SK-N-SH (cell line): ENCODE results near the gene TCEAL9. TPM values are rescaled to one million over a fixed set of nuclear protein-coding genes. Genes with fewer than 3 reads are reported as not detected.
A peak's percentile ranks its signal among the peaks of the same experiment; 100 is the strongest.

Experiments
- CTCF ChIA-PET: fragments of 300-600, 350-600 bp; formaldehyde crosslinking; extraction: SDS; loops from one replicate; lab custom pipeline; 2021; lab: Yijun Ruan, JAX
- POLR2A ChIA-PET: fragments of 350-600 bp; sonication (Branson Sonifier 250); formaldehyde crosslinking; extraction: SDS; loops from one replicate; lab custom pipeline; 2020; ENCODE audit warnings: antibody characterized with exemption, inconsistent platforms; lab: Yijun Ruan, JAX
- DNase-seq: peaks from one replicate; pipeline ENCODE4 v3.0.0; 2012
- H2AFZ ChIP-seq: fragments of 200-600 bp; sonication (generic); 2 replicates; pipeline ENCODE4 v1.8.1; 2016; ENCODE audit warnings: antibody characterized with exemption, mild to moderate bottlenecking, low read depth
- H3F3A ChIP-seq: fragments of 200-600 bp; sonication (generic); replicated peaks from 2 replicates; pipeline ENCODE3; 2016; ENCODE audit warnings: antibody characterized with exemption, mild to moderate bottlenecking; ENCODE audit not compliant: insufficient read depth
- H3K27ac ChIP-seq, 2 experiments: fragments of 200-500 bp in 1 of 2; fragments of 200-600 bp in 1 of 2; sonication (Bioruptor generic) in 1 of 2; sonication (generic), shearing (Covaris generic) in 1 of 2; 2 replicates each; pipeline versions ENCODE4 v1.5.1 to v1.6.1; 2014 to 2016; ENCODE audit warnings: low read depth in 2 of 2, inconsistent platforms in 1 of 2, low read length in 1 of 2, mild to moderate bottlenecking in 1 of 2, mixed read lengths in 1 of 2
- H3K27me3 ChIP-seq: fragments of 200-600 bp; sonication (generic), shearing (Covaris generic); 2 replicates; pipeline ENCODE4 v1.6.1; 2016; ENCODE audit warnings: mixed run types; ENCODE audit not compliant: insufficient read depth
- H3K36me3 ChIP-seq, 2 experiments: fragments of 200-500 bp in 1 of 2; fragments of 200-600 bp in 1 of 2; sonication (Bioruptor generic) in 1 of 2; sonication (generic) in 1 of 2; replicated peaks in 1 of 2; 2 replicates each; pipeline versions ENCODE3 to v1.5.1; 2014 to 2016; ENCODE audit warnings: low read length in 1 of 2, mild to moderate bottlenecking in 1 of 2; ENCODE audit not compliant: insufficient read depth in 2 of 2, control insufficient read depth in 1 of 2
- H3K4me1 ChIP-seq, 2 experiments: fragments of 200-500 bp in 1 of 2; fragments of 200-600 bp in 1 of 2; sonication (Bioruptor generic) in 1 of 2; sonication (generic), shearing (Covaris generic) in 1 of 2; 2 replicates each; pipeline versions ENCODE4 v1.5.1 to v1.6.1; 2014 to 2016; ENCODE audit warnings: low read depth in 1 of 2, low read length in 1 of 2, mixed run types in 1 of 2; ENCODE audit not compliant: insufficient read depth in 2 of 2, control insufficient read depth in 1 of 2
- H3K4me2 ChIP-seq: fragments of 200-600 bp; sonication (generic), shearing (Covaris generic); 2 replicates; pipeline ENCODE4 v1.6.1; 2017; ENCODE audit warnings: mixed run types
- H3K4me3 ChIP-seq, 2 experiments: fragments of 200-500 bp in 1 of 2; fragments of 200-600 bp in 1 of 2; sonication (Bioruptor generic) in 1 of 2; sonication (generic), shearing (Covaris generic) in 1 of 2; 2 replicates each; pipeline versions ENCODE4 v1.5.1 to v1.8.1; 2014 to 2016; ENCODE audit warnings: low read depth in 2 of 2, inconsistent platforms in 1 of 2, low read length in 1 of 2, mild to moderate bottlenecking in 1 of 2, mixed read lengths in 1 of 2, moderate library complexity in 1 of 2
- H3K79me2 ChIP-seq: fragments of 200-600 bp; sonication (generic); 2 replicates; pipeline ENCODE4 v1.8.1; 2017; ENCODE audit warnings: mild to moderate bottlenecking; ENCODE audit not compliant: insufficient read depth
- H3K9ac ChIP-seq: fragments of 200-600 bp; sonication (generic); 2 replicates; pipeline ENCODE4 v1.6.1; 2017; ENCODE audit warnings: mixed run types
- H3K9me2 ChIP-seq: fragments of 200-600 bp; sonication (generic); 2 replicates; pipeline ENCODE4 v1.6.1; 2017; ENCODE audit warnings: mixed run types
- H3K9me3 ChIP-seq: fragments of 200-600 bp; sonication (generic); 2 replicates; pipeline ENCODE4 v1.6.1; 2017; ENCODE audit warnings: mixed run types, mild to moderate bottlenecking, moderate library complexity
- H4K20me1 ChIP-seq: fragments of 200-600 bp; sonication (generic); 2 replicates; pipeline ENCODE4 v1.6.1; 2017; ENCODE audit warnings: mild to moderate bottlenecking, mixed run types; ENCODE audit not compliant: insufficient read depth
- CHD2 ChIP-seq: fragments of 150-350 bp; IDR thresholded peaks from 2 replicates; pipeline ENCODE4 v1.6.1; 2018; ENCODE audit warnings: low read length; ENCODE audit not compliant: partially characterized antibody
- CTCF ChIP-seq: fragments of 200-600 bp; sonication (generic); IDR thresholded peaks from 2 replicates; pipeline ENCODE4 v1.6.1; 2017; ENCODE audit warnings: antibody characterized with exemption, mild to moderate bottlenecking, moderate library complexity
- ELF1 ChIP-seq: IDR thresholded peaks from 2 replicates; pipeline ENCODE4 v1.4.0; 2012
- FOXM1 ChIP-seq: IDR thresholded peaks from 2 replicates; pipeline ENCODE4 v1.4.0; 2012; ENCODE audit warnings: low read depth, mild to moderate bottlenecking
- GABPA ChIP-seq: IDR thresholded peaks from 2 replicates; pipeline ENCODE4 v1.4.0; 2012; ENCODE audit warnings: low read depth, mild to moderate bottlenecking
- MAX ChIP-seq: IDR thresholded peaks from 2 replicates; pipeline ENCODE4 v1.4.0; 2012; ENCODE audit warnings: low read depth
- MEF2A ChIP-seq: IDR thresholded peaks from 2 replicates; pipeline ENCODE4 v1.4.0; 2012; ENCODE audit warnings: low read depth, borderline replicate concordance
- NRF1 ChIP-seq: IDR thresholded peaks from 2 replicates; pipeline ENCODE4 v1.6.1; 2012; ENCODE audit warnings: low read depth, mild to moderate bottlenecking, low read length
- RCOR1 ChIP-seq: fragments of 150-350 bp; IDR thresholded peaks from 2 replicates; pipeline ENCODE4 v1.6.1; 2017; ENCODE audit warnings: antibody characterized with exemption, low read length
- REST ChIP-seq: IDR thresholded peaks from 2 replicates; pipeline ENCODE4 v1.6.1; 2012; ENCODE audit warnings: mild to moderate bottlenecking, low read depth, low read length, moderate library complexity
- SMC3 ChIP-seq: IDR thresholded peaks from 2 replicates; pipeline ENCODE4 v1.6.1; 2012; ENCODE audit warnings: low read depth, low read length, improper control_type of control experiment
- TCF12 ChIP-seq: IDR thresholded peaks from 2 replicates; pipeline ENCODE4 v1.4.0; 2012
- USF2 ChIP-seq: fragments of 150-350 bp; IDR thresholded peaks from 2 replicates; pipeline ENCODE4 v1.6.1; 2017; ENCODE audit warnings: antibody characterized with exemption, low read length, low read depth, borderline replicate concordance
- WGBS: methylation state at CpG from one replicate; pipeline ENCODE4 v1.1.6; 2017; ENCODE audit warnings: low lambda C conversion rate; 5-methylcytosine and 5-hydroxymethylcytosine counted together
- polyA plus RNA-seq, 3 experiments: library from polyadenylated mRNA; depleted of rRNA; stranded (reverse); fragments of >200 nt; gene quantifications; 2 replicates each; pipeline ENCODE4 v1.2.3, GENCODE V29; 2012

The TCEAL9 gene
- polyA plus RNA-seq, 1 of the 3 experiments (the other 2 are of a cell fraction) = 27.7 TPM

GRCh38 chrX:103330681-103331288 is 25.5 kb upstream of the TCEAL9 start:
- H3K27ac ChIP-seq = peak overlapping the region; percentile 59 to 84; a peak in 3 of 4 replicates
- peak; percentile 56 for DNase-seq
- 17% methylated on average over 21 of the region's 21 CpGs for WGBS
- POLR2A ChIA-PET = interaction anchor here (0.6 to 2.5 kb wide), 6 partner anchors 11 to 76 kb away, joined by 3 to 14 read pairs (median 8); partner anchors contain the start of genes BEX2, BEX3, TCEAL8 and TCEAL9
- CTCF ChIA-PET = interaction anchor here (1.0 to 1.2 kb wide), 2 partner anchors 13 to 116 kb away, joined by 3 read pairs; no protein-coding TSS in a partner anchor
- H3K4me2 ChIP-seq = peak overlapping the region; percentile 65
- no peaks in the 10 kb centered on the region for H3K79me2 ChIP-seq
- TF ChIP-seq GABPA = peak; percentile 29; the same call in 1 of the 2 replicates
- TF ChIP-seq RCOR1 = no peak
- TF ChIP-seq MAX = no peak
- no peak for TF ChIP-seq USF2
- TF ChIP-seq ELF1 = no peak
- H3F3A ChIP-seq = no peaks in the 10 kb centered on the region
- no peaks in the 10 kb centered on the region for H3K9me3 ChIP-seq
- peak overlapping the region; percentile 86 for H2AFZ ChIP-seq
- H3K36me3 ChIP-seq = peaks cover 6 to 9% of the 10 kb centered on the region in 2 experiments
- H4K20me1 ChIP-seq = no peaks in the 10 kb centered on the region
- H3K9ac ChIP-seq = peak overlapping the region; percentile 55
- no peaks in the 10 kb centered on the region for H3K4me1 ChIP-seq
- H3K4me3 ChIP-seq = peak overlapping the region; percentile 42 to 54
- no peaks in the 10 kb centered on the region for H3K9me2 ChIP-seq
- H3K27me3 ChIP-seq = no peaks in the 10 kb centered on the region; the same call in 1 of the 2 replicates

GRCh38 chrX:103338663-103339062 is 17.6 kb upstream of the TCEAL9 start:
- no peaks in the 10 kb centered on the region for H3K79me2 ChIP-seq
- no peak for TF ChIP-seq MEF2A
- CTCF ChIA-PET = interaction anchor here (0.7 to 1.7 kb wide), 3 partner anchors 11 to 126 kb away, joined by 3 to 4 read pairs (median 3); partner anchors contain the start of gene TCEAL9
- DNase-seq = no peak
- no peak overlapping the region for H3K4me3 ChIP-seq
- H3K27me3 ChIP-seq = 0 out of 2 replicates have a peak, but pooled peaks cover 6% of the 10 kb centered on the region
- H3K4me2 ChIP-seq = no peak overlapping the region
- no peaks in the 10 kb centered on the region for H3K9me3 ChIP-seq
- H3K36me3 ChIP-seq = no peaks in the 10 kb centered on the region
- no peaks in the 10 kb centered on the region for H3F3A ChIP-seq
- no peak overlapping the region for H3K27ac ChIP-seq
- 55% methylated on average over 3 of the region's 3 CpGs for WGBS
- H3K9me2 ChIP-seq = no peaks in the 10 kb centered on the region
- H3K4me1 ChIP-seq = no peaks in the 10 kb centered on the region
- no peaks in the 10 kb centered on the region for H4K20me1 ChIP-seq
- no peak overlapping the region for H2AFZ ChIP-seq
- H3K9ac ChIP-seq = no peak overlapping the region
- POLR2A ChIA-PET = interaction anchor here (1.0 kb wide), 1 partner anchor 9 kb away, joined by 3 read pairs; the partner anchor contains the start of gene TCEAL7

GRCh38 chrX:103343105-103343504 is 13.2 kb upstream of the TCEAL9 start:
- no peak overlapping the region for H3K4me3 ChIP-seq
- H3K9me3 ChIP-seq = no peaks in the 10 kb centered on the region
- H4K20me1 ChIP-seq = no peaks in the 10 kb centered on the region
- no peak overlapping the region for H3K27ac ChIP-seq
- H3K4me1 ChIP-seq = no peaks in the 10 kb centered on the region
- no peaks in the 10 kb centered on the region for H3K36me3 ChIP-seq
- DNase-seq = peak; percentile 44
- ChIA-PET POLR2A (interaction anchor here (0.6 kb wide), 1 partner anchor 13 kb away, joined by 3 read pairs; no protein-coding TSS in a partner anchor), CTCF (interaction anchor here (0.7 to 1.0 kb wide), 6 partner anchors 12 to 125 kb away, joined by 3 to 13 read pairs (median 4); no protein-coding TSS in a partner anchor)
- no peaks in the 10 kb centered on the region for H3F3A ChIP-seq
- H3K9me2 ChIP-seq = no peaks in the 10 kb centered on the region
- H3K9ac ChIP-seq = no peak overlapping the region
- 1% methylated on average over 2 of the region's 2 CpGs for WGBS
- no peak overlapping the region for H2AFZ ChIP-seq
- no peak overlapping the region for H3K4me2 ChIP-seq
- H3K79me2 ChIP-seq = no peaks in the 10 kb centered on the region
- 0 out of 2 replicates have a peak, but pooled peaks cover 6% of the 10 kb centered on the region for H3K27me3 ChIP-seq
- TF ChIP-seq MAX = no peak
- TF ChIP-seq CHD2 = no peak
- TF ChIP-seq TCF12 = no peak
- TF ChIP-seq REST = no peak
- no peak for TF ChIP-seq FOXM1
- no peak for TF ChIP-seq NRF1
- peak; percentile 57 for TF ChIP-seq SMC3
- TF ChIP-seq GABPA = no peak
- peak; percentile 77 for TF ChIP-seq CTCF
